Naive thymus-derived CD8-positive, alpha-beta T cell (primary cell): ENCODE results near the gene IFIT1. TPM values are rescaled to one million over a fixed set of nuclear protein-coding genes. Genes with fewer than 3 reads are reported as not detected.
"Not testable (repeated sequence)": the region's sequence is repeated elsewhere in the genome, so short reads cannot be mapped to it uniquely, and the experiment has no call there.

Experiments
- ATAC-seq, 2 donors: fragments of 150-1000 bp; cut with Tn5 transposase in 1 of 2; sonication (Bioruptor Pico), chemical (Tn5 transposase) in 1 of 2; 1 replicate in 1 of 2; 2 replicates in 1 of 2; pipeline ENCODE4 v1.10.0; 2021; ENCODE audit warnings: mild to moderate bottlenecking in 2 of 2, moderate library complexity in 2 of 2
- POLR2A ChIA-PET: fragments of 350-600 bp; sonication (Branson Sonifier 250); formaldehyde crosslinking; loops from one replicate; lab custom pipeline; 2021; ENCODE audit warnings: antibody characterized with exemption; lab: Charles Lee
- DNase-seq, 10 donors: peaks; one replicate each; pipeline versions ENCODE4 v3.0.0 to v3.0.0-alpha.2; 2020 to 2022
- H3K27ac Mint-ChIP-seq, 10 donors: one replicate each; pipeline ENCODE4 v1.8.0; 2020 to 2022; ENCODE audit warnings: mild to moderate bottlenecking in 10 of 10, mixed read lengths in 10 of 10, moderate library complexity in 4 of 10, inconsistent platforms in 1 of 10
- H3K27me3 Mint-ChIP-seq, 5 donors: one replicate each; pipeline ENCODE4 v1.8.0; 2021 to 2022; ENCODE audit warnings: mixed read lengths in 5 of 5
- H3K36me3 Mint-ChIP-seq, 3 donors: one replicate each; pipeline ENCODE4 v1.8.0; 2020 to 2022; ENCODE audit warnings: mixed read lengths in 3 of 3, mild to moderate bottlenecking in 2 of 3, inconsistent platforms in 1 of 3
- H3K4me1 Mint-ChIP-seq, 4 donors: one replicate each; pipeline ENCODE4 v1.8.0; 2021 to 2022; ENCODE audit warnings: mixed read lengths in 4 of 4
- H3K4me3 Mint-ChIP-seq, 10 donors: one replicate each; pipeline ENCODE4 v1.8.0; 2020 to 2022; ENCODE audit warnings: mild to moderate bottlenecking in 10 of 10, mixed read lengths in 10 of 10, moderate library complexity in 6 of 10, inconsistent platforms in 1 of 10
- H3K9me3 Mint-ChIP-seq, 9 donors: one replicate each; pipeline ENCODE4 v1.8.0; 2020 to 2022; ENCODE audit warnings: mixed read lengths in 9 of 9, mild to moderate bottlenecking in 3 of 9, inconsistent platforms in 1 of 9, moderate library complexity in 1 of 9
- polyA plus RNA-seq, 3 donors: library from polyadenylated mRNA; unstranded; fragments of 300-500 nt; fragmentation: Illumina TruSeq; gene quantifications; one replicate each; pipeline ENCODE4 v1.2.3, GENCODE V29; 2021
- total RNA-seq, 8 experiments: library from RNA in 2 of 8; stranded (reverse) in 2 of 8; gene quantifications; one replicate each; pipeline ENCODE4 v1.2.3 and lab custom pipeline; 2021 to 2026

The IFIT1 gene, protein sequence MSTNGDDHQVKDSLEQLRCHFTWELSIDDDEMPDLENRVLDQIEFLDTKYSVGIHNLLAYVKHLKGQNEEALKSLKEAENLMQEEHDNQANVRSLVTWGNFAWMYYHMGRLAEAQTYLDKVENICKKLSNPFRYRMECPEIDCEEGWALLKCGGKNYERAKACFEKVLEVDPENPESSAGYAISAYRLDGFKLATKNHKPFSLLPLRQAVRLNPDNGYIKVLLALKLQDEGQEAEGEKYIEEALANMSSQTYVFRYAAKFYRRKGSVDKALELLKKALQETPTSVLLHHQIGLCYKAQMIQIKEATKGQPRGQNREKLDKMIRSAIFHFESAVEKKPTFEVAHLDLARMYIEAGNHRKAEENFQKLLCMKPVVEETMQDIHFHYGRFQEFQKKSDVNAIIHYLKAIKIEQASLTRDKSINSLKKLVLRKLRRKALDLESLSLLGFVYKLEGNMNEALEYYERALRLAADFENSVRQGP
- total RNA-seq (1 to 10 TPM; 2.9 to 3.7 TPM), polyA plus RNA-seq (1 to 10 TPM; 1.0 to 6.9 (median 2.9) TPM), total RNA-seq (lab: John Stamatoyannopoulos, UW) (2.7 to 8.3 (median 4.6) reads per million in 6 experiments)

GRCh38 chr10:89391907-89392756 is at the start of gene IFIT1:
Gene IFIT1, plus strand, starts transcription at chr10:89392623. Its CDS starts 90 bp downstream, at chr10:89392713.
- Mint-ChIP-seq H3K9me3 (peaks cover 0 to 1% (median 0%) of the 10 kb centered on the region in 9 donors), H3K36me3 (peaks cover 0 to 20% (median 0%) of the 10 kb centered on the region in 3 donors), H3K4me1 (peaks cover 12 to 50% (median 30%) of the 10 kb centered on the region in 4 donors), H3K27ac (peak within 1 kb of the TSS; percentile 87 to 99 (median 91)), H3K27me3 (no peaks in the 10 kb centered on the region), H3K4me3 (peak within 1 kb of the TSS; percentile 86 to 95 (median 88))
- DNase-seq = peak; percentile 12 to 81 (median 46)
- peak; percentile 95 for ATAC-seq
- POLR2A ChIA-PET = interaction anchor here (0.9 to 4.4 kb wide), 6 partner anchors 11 to 140 kb away, joined by 4 to 70 read pairs (median 8); partner anchors contain the start of genes IFIT2, IFIT5 and LIPA

DNA sequence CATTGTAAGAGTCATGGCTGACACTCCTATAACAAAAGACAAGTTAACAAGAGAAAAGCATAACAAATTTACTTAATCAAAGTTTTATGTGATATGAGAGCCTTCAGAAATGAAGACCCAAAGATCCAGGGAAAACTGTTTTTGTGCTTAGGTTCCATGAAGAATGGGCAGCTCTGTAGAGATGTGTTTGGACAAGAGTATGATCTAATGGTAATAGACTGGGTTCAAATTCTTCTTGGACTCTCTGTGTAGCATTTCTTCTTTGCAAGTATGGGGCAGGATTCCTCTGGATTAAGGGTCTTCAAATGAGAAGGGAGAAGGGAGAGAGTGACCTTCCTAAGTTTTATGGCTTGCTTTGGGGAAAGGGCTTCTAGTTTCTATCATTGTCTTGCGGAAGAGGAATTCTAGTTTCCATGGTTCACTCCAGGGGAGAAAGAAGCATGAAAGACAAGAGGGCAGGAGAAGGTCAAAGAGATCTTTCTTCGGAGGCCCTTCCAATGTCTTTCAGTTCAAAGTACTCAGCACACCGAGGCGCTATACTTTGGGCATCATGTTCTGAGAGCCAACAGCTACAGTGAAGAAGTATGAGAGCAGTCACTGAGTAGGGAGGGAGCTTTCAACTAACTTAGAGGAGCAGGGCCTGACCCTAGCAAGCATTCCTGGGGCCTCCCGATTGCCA is 49.2 kb upstream of the IFIT1 start:
- no peak for DNase-seq
- no peak overlapping the region for H3K27ac Mint-ChIP-seq
- no peaks in the 10 kb centered on the region for H3K9me3 Mint-ChIP-seq
- peaks cover 0 to 14% (median 2%) of the 10 kb centered on the region in 4 donors for H3K4me1 Mint-ChIP-seq
- no peak overlapping the region for H3K4me3 Mint-ChIP-seq
- H3K36me3 Mint-ChIP-seq = peaks cover 14 to 24% (median 15%) of the 10 kb centered on the region in 3 donors
- H3K27me3 Mint-ChIP-seq = peaks cover 4 to 56% (median 11%) of the 10 kb centered on the region in 5 donors
- POLR2A ChIA-PET = no interaction called here
- ATAC-seq = no peak

- H3K36me3 Mint-ChIP-seq = peaks cover 8 to 14% (median 9%) of the 10 kb centered on the region in 3 donors
These were observed 48.3 kb upstream of the IFIT1 start for GRCh38 chr10:89344156-89344555.

DNA sequence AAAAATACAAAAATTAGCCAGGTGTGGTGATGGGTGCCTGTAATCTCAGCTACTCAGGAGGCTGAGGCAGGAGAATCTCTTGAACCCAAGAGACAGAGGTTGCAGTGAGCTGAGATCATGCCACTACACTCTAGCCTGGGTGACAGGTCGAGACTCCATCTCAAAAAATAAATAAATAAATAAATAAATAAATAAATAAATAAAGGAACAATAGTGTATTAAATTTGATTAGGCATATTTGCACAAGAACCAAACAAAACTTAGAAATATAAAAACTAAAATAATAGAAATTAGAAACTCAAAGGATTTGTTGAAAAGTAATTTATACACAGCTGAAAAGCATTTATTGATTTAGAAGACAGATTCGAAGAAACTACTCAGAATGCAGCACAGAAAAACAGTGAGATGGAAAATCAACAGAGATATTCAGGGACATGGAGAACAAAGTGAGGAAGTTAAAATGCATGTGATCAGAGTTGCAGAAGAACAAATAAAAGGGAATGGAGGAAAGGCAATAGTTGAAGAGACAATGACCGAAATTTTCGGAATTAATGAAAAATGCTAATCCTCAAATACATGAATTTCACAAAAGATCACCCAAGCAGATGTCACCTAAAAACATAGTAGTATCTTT is 46.9 kb upstream of the IFIT1 start:
- H3K4me3 Mint-ChIP-seq = no peak overlapping the region
- H3K9me3 Mint-ChIP-seq = no peaks in the 10 kb centered on the region
- H3K27me3 Mint-ChIP-seq = peaks cover 0 to 43% (median 5%) of the 10 kb centered on the region in 5 donors

More at GRCh38 chr10:89344156-89344555, 48.3 kb upstream of the IFIT1 start:
- peaks cover 3 to 48% (median 6%) of the 10 kb centered on the region in 5 donors for H3K27me3 Mint-ChIP-seq
- no peak overlapping the region for H3K4me3 Mint-ChIP-seq
- no peaks in the 10 kb centered on the region for H3K9me3 Mint-ChIP-seq
- H3K4me1 Mint-ChIP-seq = peaks cover 0 to 16% (median 2%) of the 10 kb centered on the region in 4 donors
- no peak for DNase-seq
- H3K27ac Mint-ChIP-seq = peak overlapping the region in 1 of 10 donors; percentile 46
- ATAC-seq = no peak
- POLR2A ChIA-PET = no interaction called here

DNA sequence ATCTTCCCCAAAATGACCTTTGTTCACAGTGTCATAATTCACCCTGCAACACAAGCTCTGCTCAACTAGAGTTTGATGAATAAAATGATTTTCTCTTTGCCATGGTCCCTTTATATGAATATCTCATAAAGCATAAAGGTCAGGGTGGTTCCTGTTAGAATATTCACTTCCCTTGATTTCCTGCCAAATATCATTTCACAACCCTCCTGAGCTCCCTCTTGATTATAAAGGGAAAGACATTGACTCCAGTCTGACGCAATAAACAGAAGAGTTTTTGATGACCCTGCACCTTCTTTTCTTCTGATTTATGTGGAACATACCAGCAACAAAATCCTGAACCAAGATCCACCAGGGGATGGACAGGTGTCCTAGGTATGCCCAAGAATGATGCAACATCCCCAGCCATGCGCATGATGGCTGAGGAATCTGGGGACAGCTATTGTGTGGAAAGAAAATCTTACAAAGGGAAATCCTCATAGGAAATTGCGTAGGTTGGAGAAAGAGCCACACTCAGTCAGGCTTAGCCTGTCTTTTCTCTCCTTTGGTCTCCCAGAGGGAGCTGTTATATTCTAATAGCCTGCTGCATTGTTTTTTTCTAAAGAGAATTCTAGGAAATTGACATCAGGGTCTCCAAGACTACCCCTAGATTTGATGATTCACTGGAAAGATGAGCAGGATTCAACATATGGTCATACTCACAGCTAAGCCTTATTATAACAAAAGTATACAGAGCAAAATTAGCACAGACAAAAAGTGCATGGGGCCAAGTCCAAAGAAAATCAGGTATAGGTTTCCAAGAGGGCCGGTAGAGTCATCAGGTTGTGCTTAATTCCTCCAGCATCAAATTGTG is 45.8 kb upstream of the IFIT1 start:
- ATAC-seq (no peak), DNase-seq (no peak)
- Mint-ChIP-seq H3K4me3 (no peak overlapping the region), H3K36me3 (no peaks in the 10 kb centered on the region), H3K27ac (no peak overlapping the region), H3K9me3 (no peaks in the 10 kb centered on the region), H3K4me1 (peaks cover 0 to 22% (median 0%) of the 10 kb centered on the region in 4 donors), H3K27me3 (peaks cover 0 to 37% (median 6%) of the 10 kb centered on the region in 5 donors)
- POLR2A ChIA-PET = no interaction called here

More for the DNA sequence above, 46.9 kb upstream of the IFIT1 start:
- Mint-ChIP-seq H3K27ac (no peak overlapping the region), H3K4me1 (peaks cover 0 to 18% (median 0%) of the 10 kb centered on the region in 4 donors), H3K36me3 (peaks cover 0 to 3% (median 0%) of the 10 kb centered on the region in 3 donors)
- POLR2A ChIA-PET = no interaction called here
- no peak for DNase-seq
- no peak for ATAC-seq

- ATAC-seq = no peak
- no peak for DNase-seq
- peaks cover 3 to 40% (median 6%) of the 10 kb centered on the region in 5 donors for H3K27me3 Mint-ChIP-seq
- no peaks in the 10 kb centered on the region for H3K36me3 Mint-ChIP-seq
- H3K9me3 Mint-ChIP-seq = no peaks in the 10 kb centered on the region
- no peak overlapping the region for H3K27ac Mint-ChIP-seq
- peaks cover 0 to 22% (median 0%) of the 10 kb centered on the region in 4 donors for H3K4me1 Mint-ChIP-seq
- POLR2A ChIA-PET = interaction anchor here (0.5 kb wide), 1 partner anchor 13 kb away, joined by 3 read pairs; no protein-coding TSS in a partner anchor
- H3K4me3 Mint-ChIP-seq = no peak overlapping the region
These were observed 44.5 kb upstream of the IFIT1 start for GRCh38 chr10:89347701-89348457.

GRCh38 chr10:89348481-89348880 is 43.9 kb upstream of the IFIT1 start:
- POLR2A ChIA-PET = no interaction called here

DNA sequence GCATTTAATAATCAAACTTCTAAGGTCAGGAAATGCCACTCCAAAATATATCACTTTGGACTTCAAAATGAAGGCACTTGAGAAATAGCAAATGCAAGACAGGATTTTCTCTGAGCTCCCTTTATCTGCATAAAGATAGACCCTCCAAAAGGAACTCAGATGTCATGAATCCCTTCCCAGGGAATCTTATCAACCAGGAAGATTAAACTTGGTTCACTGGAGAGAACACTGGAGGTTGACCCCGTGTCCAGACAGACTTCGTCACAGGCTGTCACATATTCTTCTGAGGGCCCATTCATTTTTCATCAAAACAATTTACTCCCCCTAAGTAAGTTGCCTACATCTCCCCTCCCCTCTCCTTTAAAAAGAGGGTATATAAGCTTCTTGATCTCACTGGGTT is 43.4 kb upstream of the IFIT1 start:
- H3K27ac Mint-ChIP-seq = no peak overlapping the region
- DNase-seq = no peak
- ATAC-seq = no peak
- peaks cover 4 to 33% (median 6%) of the 10 kb centered on the region in 5 donors for H3K27me3 Mint-ChIP-seq
- H3K36me3 Mint-ChIP-seq = peaks cover 1 to 6% (median 2%) of the 10 kb centered on the region in 3 donors
- peaks cover 0 to 22% (median 0%) of the 10 kb centered on the region in 4 donors for H3K4me1 Mint-ChIP-seq
- no peak overlapping the region for H3K4me3 Mint-ChIP-seq
- POLR2A ChIA-PET = no interaction called here
- peaks cover 0 to 4% (median 0%) of the 10 kb centered on the region in 9 donors for H3K9me3 Mint-ChIP-seq

More at GRCh38 chr10:89348481-89348880, 43.9 kb upstream of the IFIT1 start:
- no peak overlapping the region for H3K4me3 Mint-ChIP-seq
- H3K27me3 Mint-ChIP-seq = peaks cover 3 to 38% (median 6%) of the 10 kb centered on the region in 5 donors
- H3K9me3 Mint-ChIP-seq = peaks cover 0 to 2% (median 0%) of the 10 kb centered on the region in 9 donors
- H3K4me1 Mint-ChIP-seq = peaks cover 0 to 22% (median 0%) of the 10 kb centered on the region in 4 donors
- ATAC-seq = no peak
- DNase-seq = no peak
- H3K36me3 Mint-ChIP-seq = peaks cover 1 to 4% (median 2%) of the 10 kb centered on the region in 3 donors
- no peak overlapping the region for H3K27ac Mint-ChIP-seq

- H3K4me3 Mint-ChIP-seq, H3K9me3 Mint-ChIP-seq, H3K36me3 Mint-ChIP-seq, H3K27ac Mint-ChIP-seq, ATAC-seq, DNase-seq, POLR2A ChIA-PET: not testable (repeated sequence)
- peaks cover 2 to 25% (median 10%) of the 10 kb centered on the region in 5 donors for H3K27me3 Mint-ChIP-seq
- peaks cover 0 to 22% (median 0%) of the 10 kb centered on the region in 4 donors for H3K4me1 Mint-ChIP-seq
These were observed 41.6 kb upstream of the IFIT1 start for GRCh38 chr10:89350631-89351315.

GRCh38 chr10:89351412-89351779 is 41.0 kb upstream of the IFIT1 start:
- Mint-ChIP-seq H3K9me3 (peaks cover 0 to 5% (median 0%) of the 10 kb centered on the region in 9 donors), H3K36me3 (peaks cover 1 to 10% (median 2%) of the 10 kb centered on the region in 3 donors), H3K27ac (no peak overlapping the region), H3K27me3 (peaks cover 3 to 25% (median 12%) of the 10 kb centered on the region in 5 donors), H3K4me3 (no peak overlapping the region), H3K4me1 (peaks cover 0 to 22% (median under 1%) of the 10 kb centered on the region in 4 donors)
- POLR2A ChIA-PET = no interaction called here
- no peak for DNase-seq
- no peak for ATAC-seq
